GM12864 (cell line): Measurements from ENCODE around the gene AK8.

Source experiments
- DNase-seq: peaks from one replicate; pipeline ENCODE4 v3.0.0-alpha.2; 2011; ENCODE audit warnings: low read depth
- H3K4me3 ChIP-seq: 2 replicates; pipeline ENCODE4 v1.5.1; 2011; ENCODE audit warnings: mild to moderate bottlenecking, low read depth, low read length, control low read depth
- CTCF ChIP-seq: IDR thresholded peaks from 2 replicates; pipeline ENCODE4 v1.5.1; 2011; ENCODE audit warnings: low read depth, mild to moderate bottlenecking, moderate library complexity, low read length, control low read depth, inconsistent platforms; ENCODE audit errors: missing control alignments

The AK8 gene

GRCh38 chr9:132756214-132756845, 121.8 kb downstream of the AK8 start:
- H3K4me3 ChIP-seq: no peak overlapping the region
- no peak for DNase-seq
- no peak for TF ChIP-seq CTCF

- no peak for DNase-seq
- no peak for TF ChIP-seq CTCF
Observed at GRCh38 chr9:132755096-132755495, 123.0 kb downstream of the AK8 start.

GRCh38 chr9:132754236-132754635, 123.8 kb downstream of the AK8 start:
- DNase-seq: no peak
- H3K4me3 ChIP-seq: no peak overlapping the region
- no peak for TF ChIP-seq CTCF

More at GRCh38 chr9:132755096-132755495, 123.0 kb downstream of the AK8 start:
- H3K4me3 ChIP-seq: no peak overlapping the region

- H3K4me3 ChIP-seq: no peak overlapping the region
- no peak for TF ChIP-seq CTCF
- no peak for DNase-seq
Observed at GRCh38 chr9:132753593-132753880, 124.5 kb downstream of the AK8 start.

- no peak for TF ChIP-seq CTCF
- H3K4me3 ChIP-seq: no peak overlapping the region
- DNase-seq: no peak
Observed at GRCh38 chr9:132752877-132753592, 125.0 kb downstream of the AK8 start.

GRCh38 chr9:132750668-132751067, 127.4 kb downstream of the AK8 start:
- DNase-seq: no peak
- no peak for TF ChIP-seq CTCF
- no peak overlapping the region for H3K4me3 ChIP-seq

- TF ChIP-seq CTCF: no peak
- no peak overlapping the region for H3K4me3 ChIP-seq
- no peak for DNase-seq
Observed at GRCh38 chr9:132749306-132749705, 128.8 kb downstream of the AK8 start.
